Lower lobe of right lung (tissue), 2 donors: ENCODE measurements around the gene SKIDA1. TPM values are rescaled to one million over a fixed set of nuclear protein-coding genes. Genes with fewer than 3 reads are reported as not detected.

Experiments
- ATAC-seq, 2 donors: fragments of 200-7000 bp; cut with Tn5 transposase; one replicate each; pipeline ENCODE4 v1.9.1; 2020 to 2022; ENCODE audit warnings: mild to moderate bottlenecking in 2 of 2, moderate library complexity in 2 of 2
- DNase-seq: peaks from one replicate; pipeline ENCODE4 v3.0.0-alpha.2; 2020
- H3K27ac ChIP-seq: fragments of 200-600 bp; one replicate; pipeline ENCODE4 v1.8.0; 2022
- H3K27me3 ChIP-seq: fragments of 200-600 bp; one replicate; pipeline ENCODE4 v1.8.0; 2022; ENCODE audit warnings: low read depth
- H3K36me3 ChIP-seq: fragments of 200-600 bp; one replicate; pipeline ENCODE4 v1.8.0; 2022; ENCODE audit warnings: mild to moderate bottlenecking
- H3K4me1 ChIP-seq: fragments of 200-600 bp; one replicate; pipeline ENCODE4 v1.8.0; 2022
- H3K4me3 ChIP-seq: fragments of 200-600 bp; one replicate; pipeline ENCODE4 v1.8.0; 2022; ENCODE audit warnings: mild to moderate bottlenecking
- H3K9me3 ChIP-seq: fragments of 200-600 bp; one replicate; pipeline ENCODE4 v1.8.0; 2022
- intact Hi-C: fragments of 100-400 bp; cut with DNase I; formaldehyde crosslinking; loops from one replicate; pipeline ENCODE4 v1.11.0; 2022
- total RNA-seq: library from RNA; stranded (reverse); fragmentation: NEBNext Ultra II Directional; extraction: Animal tissue kit (Norgen Biotek cat#: 25700); gene quantifications from one replicate; pipeline ENCODE4 v1.2.1, GENCODE V29; 2021
- TF ChIP-seq, protein P1 (sequence below): fragments of 200-600 bp; IDR thresholded peaks from one replicate; pipeline ENCODE4 v1.8.0; 2022; ENCODE audit warnings: antibody characterized with exemption, mild to moderate bottlenecking
- donor health status: DM: no; HTN: yes; CAD: no; lungs with severe emphysema.

The SKIDA1 gene
- total RNA-seq, 1 donor from 2014 or later = 0.95 TPM

DNA sequence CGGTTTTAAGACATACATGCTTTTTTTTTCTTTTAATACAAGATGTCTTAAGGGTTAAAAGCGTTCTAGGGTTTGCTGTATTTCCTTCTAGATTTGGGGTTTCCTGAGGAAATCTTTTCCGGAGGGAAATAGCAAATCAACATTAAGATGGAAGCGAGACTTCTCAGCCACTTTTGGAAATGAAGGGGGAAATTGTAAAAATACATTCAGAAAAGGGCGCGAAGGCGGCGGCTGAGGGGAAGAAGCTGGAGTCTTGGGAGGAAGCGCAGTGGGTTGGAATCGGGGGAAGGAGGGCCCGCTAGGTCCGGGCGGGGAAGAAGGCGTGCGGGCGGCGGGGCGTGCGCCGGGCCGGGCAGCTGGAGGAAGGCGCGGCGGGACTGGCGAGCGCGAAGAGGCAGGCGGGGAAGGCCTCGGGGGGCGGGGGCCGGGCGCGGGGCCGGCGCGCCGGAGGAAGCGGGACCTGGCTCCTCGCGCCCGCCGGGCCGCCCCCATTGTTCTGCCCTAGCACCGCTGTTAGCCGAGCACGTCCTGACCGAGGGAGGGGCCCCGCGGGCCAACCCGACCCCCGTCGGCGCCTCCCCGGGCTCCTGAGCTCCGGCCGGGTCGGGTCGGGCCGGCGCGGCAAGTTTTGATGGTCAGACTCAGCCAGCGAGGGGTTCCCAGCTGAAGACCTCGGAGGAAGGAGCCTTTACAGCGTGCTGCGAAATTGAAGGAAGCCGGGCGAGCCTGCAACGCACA lies 1.5 kb upstream of the SKIDA1 start:
- no peaks in the 10 kb centered on the region for H3K27me3 ChIP-seq
- TF ChIP-seq, protein P1, sequence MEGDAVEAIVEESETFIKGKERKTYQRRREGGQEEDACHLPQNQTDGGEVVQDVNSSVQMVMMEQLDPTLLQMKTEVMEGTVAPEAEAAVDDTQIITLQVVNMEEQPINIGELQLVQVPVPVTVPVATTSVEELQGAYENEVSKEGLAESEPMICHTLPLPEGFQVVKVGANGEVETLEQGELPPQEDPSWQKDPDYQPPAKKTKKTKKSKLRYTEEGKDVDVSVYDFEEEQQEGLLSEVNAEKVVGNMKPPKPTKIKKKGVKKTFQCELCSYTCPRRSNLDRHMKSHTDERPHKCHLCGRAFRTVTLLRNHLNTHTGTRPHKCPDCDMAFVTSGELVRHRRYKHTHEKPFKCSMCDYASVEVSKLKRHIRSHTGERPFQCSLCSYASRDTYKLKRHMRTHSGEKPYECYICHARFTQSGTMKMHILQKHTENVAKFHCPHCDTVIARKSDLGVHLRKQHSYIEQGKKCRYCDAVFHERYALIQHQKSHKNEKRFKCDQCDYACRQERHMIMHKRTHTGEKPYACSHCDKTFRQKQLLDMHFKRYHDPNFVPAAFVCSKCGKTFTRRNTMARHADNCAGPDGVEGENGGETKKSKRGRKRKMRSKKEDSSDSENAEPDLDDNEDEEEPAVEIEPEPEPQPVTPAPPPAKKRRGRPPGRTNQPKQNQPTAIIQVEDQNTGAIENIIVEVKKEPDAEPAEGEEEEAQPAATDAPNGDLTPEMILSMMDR = no peak
- peak; percentile 65 to 79 for ATAC-seq
- no peaks in the 10 kb centered on the region for H3K9me3 ChIP-seq
- H3K4me3 ChIP-seq = peak overlapping the region; percentile 82
- intact Hi-C loops = no loop called here
- DNase-seq = peak; percentile 77
- H3K4me1 ChIP-seq = peaks cover 9% of the 10 kb centered on the region
- H3K36me3 ChIP-seq = no peaks in the 10 kb centered on the region
- peak overlapping the region; percentile 96 for H3K27ac ChIP-seq

DNA sequence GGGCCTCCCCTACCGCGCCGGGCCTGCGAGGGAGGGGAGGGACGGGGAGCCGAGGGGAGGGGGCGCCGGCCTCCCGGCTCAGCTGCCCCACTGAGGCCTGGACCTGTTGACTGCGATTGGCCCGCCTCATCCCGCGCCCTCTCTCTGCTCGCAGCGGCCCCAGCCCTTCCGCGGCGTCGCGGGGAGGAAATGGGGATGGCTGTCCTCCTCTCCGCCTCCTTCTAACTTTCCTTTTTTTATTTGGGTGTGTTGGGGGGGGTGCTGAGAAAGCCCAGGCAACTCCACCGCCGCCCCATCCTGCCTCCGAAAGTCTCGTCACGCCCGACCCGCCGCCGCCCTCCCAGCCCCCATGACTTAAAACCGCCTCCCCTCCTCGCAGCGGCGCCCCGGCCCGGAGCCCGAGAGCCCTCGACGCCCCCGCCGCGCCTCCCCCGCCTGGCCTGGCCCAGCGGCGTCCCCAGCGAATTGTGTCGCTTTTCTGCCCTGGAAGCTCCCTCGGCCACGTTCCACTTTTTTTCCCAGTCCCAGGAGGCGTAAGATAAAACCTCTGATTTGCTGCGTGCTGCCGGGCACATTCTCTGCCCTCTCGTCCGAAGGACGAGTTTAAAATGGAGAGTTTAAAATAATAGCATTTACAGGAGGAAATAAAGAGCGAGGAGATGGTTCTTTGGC lies 842 bp upstream of the SKIDA1 start:
- peak overlapping the region; percentile 82 for H3K4me3 ChIP-seq
- TF ChIP-seq, protein P1 = no peak
- no peaks in the 10 kb centered on the region for H3K9me3 ChIP-seq
- peaks cover 8% of the 10 kb centered on the region for H3K4me1 ChIP-seq
- intact Hi-C loops = no loop called here
- no peaks in the 10 kb centered on the region for H3K36me3 ChIP-seq
- ATAC-seq (peak; percentile 82 to 84), DNase-seq (peak; percentile 88)
- H3K27ac ChIP-seq = peak overlapping the region; percentile 96
- no peaks in the 10 kb centered on the region for H3K27me3 ChIP-seq

DNA sequence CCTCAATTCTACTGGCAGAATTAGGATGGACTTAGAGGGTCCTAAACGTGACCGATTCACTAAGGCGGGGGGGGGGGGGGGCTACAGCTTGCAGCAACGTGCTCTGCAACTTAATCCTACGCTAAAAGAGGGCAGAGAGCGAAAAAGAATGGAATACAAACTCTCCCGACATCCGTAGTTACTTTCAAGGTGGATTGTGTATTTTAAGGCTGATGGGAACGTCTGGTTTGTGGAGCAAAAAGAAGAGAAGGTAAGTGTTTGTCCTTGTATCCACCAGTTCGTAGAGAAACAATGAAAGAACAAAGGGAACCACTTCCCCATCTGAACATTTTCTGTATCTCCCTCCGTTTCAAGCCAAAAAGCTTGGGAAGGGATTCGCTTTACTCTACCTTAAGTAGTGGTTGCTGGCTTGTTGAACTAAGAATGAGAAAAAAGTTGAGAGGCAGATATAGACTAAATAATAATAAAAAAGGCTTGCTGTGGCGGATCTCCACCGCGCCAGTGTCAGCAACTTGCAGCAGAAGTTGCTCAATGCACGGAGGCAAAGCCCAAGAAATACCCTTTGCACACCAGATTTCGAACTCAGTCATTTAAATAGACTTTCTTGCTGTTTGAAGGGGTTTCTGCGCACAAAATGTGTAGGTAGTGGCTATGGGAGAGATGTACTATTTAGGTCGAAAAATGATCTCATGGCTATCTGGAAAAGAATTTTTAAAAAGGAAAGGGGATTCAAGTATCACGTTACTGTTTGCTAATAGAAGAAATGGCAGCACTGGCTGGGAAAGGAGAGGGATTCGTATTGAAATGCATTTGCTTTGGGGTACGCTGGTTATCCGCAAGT lies 736 bp downstream of the SKIDA1 start:
- peak overlapping the region; percentile 96 for H3K27ac ChIP-seq
- TF ChIP-seq, protein P1 = no peak
- peak overlapping the region; percentile 82 for H3K4me3 ChIP-seq
- peaks cover 6% of the 10 kb centered on the region for H3K27me3 ChIP-seq
- peak; percentile 46 for DNase-seq
- H3K4me1 ChIP-seq = peaks cover 13% of the 10 kb centered on the region
- intact Hi-C loops = no loop called here
- no peaks in the 10 kb centered on the region for H3K36me3 ChIP-seq
- ATAC-seq = no peak
- no peaks in the 10 kb centered on the region for H3K9me3 ChIP-seq

DNA sequence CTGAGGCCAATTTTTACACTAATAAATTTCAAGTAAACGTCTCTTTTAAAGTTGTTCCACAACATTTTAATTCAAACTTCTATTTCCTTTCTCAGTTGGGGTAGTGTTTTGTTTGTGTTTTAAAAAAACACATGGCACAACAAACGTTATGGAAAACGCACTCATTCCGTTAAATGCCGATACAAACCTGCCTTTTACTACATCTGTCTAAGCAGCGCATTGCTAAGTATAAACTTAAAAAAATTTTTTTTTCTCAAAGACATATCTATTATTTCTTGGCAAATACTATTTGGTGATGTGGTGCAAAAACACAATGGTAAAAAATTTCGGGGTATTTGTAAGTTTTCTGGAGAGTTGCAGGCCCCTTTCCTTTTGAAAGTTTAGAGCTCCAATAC lies 1.4 kb downstream of the SKIDA1 start:
- Histone ChIP-seq H3K36me3 (no peaks in the 10 kb centered on the region), H3K4me1 (peaks cover 19% of the 10 kb centered on the region), H3K9me3 (no peaks in the 10 kb centered on the region), H3K27me3 (peaks cover 12% of the 10 kb centered on the region), H3K4me3 (peak overlapping the region; percentile 82), H3K27ac (peak overlapping the region; percentile 96)
- no peak for DNase-seq
- no peak for ATAC-seq
- intact Hi-C loops = no loop called here
- TF ChIP-seq, protein P1 = no peak

GRCh38 chr10:21523557-21524008 lies 1.9 kb downstream of the SKIDA1 start:
- ATAC-seq (no peak), DNase-seq (no peak)
- H3K4me3 ChIP-seq = no peak overlapping the region
- H3K36me3 ChIP-seq = no peaks in the 10 kb centered on the region
- intact Hi-C loops = no loop called here
- TF ChIP-seq, protein P1 = no peak
- no peaks in the 10 kb centered on the region for H3K9me3 ChIP-seq
- peaks cover 22% of the 10 kb centered on the region for H3K4me1 ChIP-seq
- no peak overlapping the region for H3K27ac ChIP-seq
- H3K27me3 ChIP-seq = peaks cover 18% of the 10 kb centered on the region
